ENCODE data around the gene CCSER1.

Gene CCSER1

GRCh38 chr4:91426725-91427124, 1299.5 kb downstream of the CCSER1 start:
- Histone ChIP-seq H3K4me2 (ENCODE audit: insufficient read depth, low read length) (no peak overlapping the region), H3K36me3 (ENCODE audit: insufficient read depth, low read length) (no peaks in the 10 kb centered on the region), H4K20me1 (ENCODE audit: insufficient read depth, low read length) (no peaks in the 10 kb centered on the region), H3K79me2 (ENCODE audit: insufficient read depth, low read length) (no peaks in the 10 kb centered on the region), H3K27me3 (ENCODE audit: insufficient read depth, low read length, poor library complexity) (no peaks in the 10 kb centered on the region), H3K4me1 (ENCODE audit: insufficient read depth, low read length) (no peaks in the 10 kb centered on the region), H2AFZ (ENCODE audit: low read depth, low read length) (no peak overlapping the region), H3K9ac (ENCODE audit: low read depth, low read length) (no peak overlapping the region), H3K27ac (ENCODE audit: low read length) (no peak overlapping the region), H3K4me3 (ENCODE audit: low read depth in 1 of 2, low read length in 2 of 2) (no peak overlapping the region), H3K9me3 (ENCODE audit: insufficient read depth, low read length, severe bottlenecking) (no peaks in the 10 kb centered on the region)
- DNase-seq (no peak), ATAC-seq (ENCODE audit: insufficient read depth, low read depth) (no peak)
- TF ChIP-seq CTCF (IDR thresholded peaks at IDR 0.05; ENCODE audit: borderline replicate concordance, extremely low read depth, low read length, poor library complexity, severe bottlenecking) (no peak), EZH2 (IDR thresholded peaks at IDR 0.05; ENCODE audit: borderline replicate concordance, low read depth, low read length, severe bottlenecking) (no peak)

GRCh38 chr4:91427171-91427570, 1300.0 kb downstream of the CCSER1 start:
- H2AFZ ChIP-seq (ENCODE audit: low read depth, low read length): no peak overlapping the region

GRCh38 chr4:91434631-91435030, 1307.4 kb downstream of the CCSER1 start:
- Histone ChIP-seq H2AFZ (ENCODE audit: low read depth, low read length) (no peak overlapping the region), H3K79me2 (ENCODE audit: insufficient read depth, low read length) (no peaks in the 10 kb centered on the region), H4K20me1 (ENCODE audit: insufficient read depth, low read length) (no peaks in the 10 kb centered on the region), H3K9me3 (ENCODE audit: insufficient read depth, low read length, severe bottlenecking) (no peaks in the 10 kb centered on the region), H3K4me2 (ENCODE audit: insufficient read depth, low read length) (no peak overlapping the region), H3K27me3 (ENCODE audit: insufficient read depth, low read length, poor library complexity) (no peaks in the 10 kb centered on the region), H3K4me3 (ENCODE audit: low read depth in 1 of 2, low read length in 2 of 2) (no peak overlapping the region), H3K27ac (ENCODE audit: low read length) (no peak overlapping the region), H3K9ac (ENCODE audit: low read depth, low read length) (no peak overlapping the region), H3K4me1 (ENCODE audit: insufficient read depth, low read length) (no peaks in the 10 kb centered on the region), H3K36me3 (ENCODE audit: insufficient read depth, low read length) (no peaks in the 10 kb centered on the region)
- TF ChIP-seq EZH2 (IDR thresholded peaks at IDR 0.05; ENCODE audit: borderline replicate concordance, low read depth, low read length, severe bottlenecking): no peak
- no peak for TF ChIP-seq CTCF (IDR thresholded peaks at IDR 0.05; ENCODE audit: borderline replicate concordance, extremely low read depth, low read length, poor library complexity, severe bottlenecking)
- DNase-seq (no peak), ATAC-seq (ENCODE audit: insufficient read depth, low read depth) (no peak)

More at GRCh38 chr4:91427171-91427570, 1300.0 kb downstream of the CCSER1 start:
- H3K4me1 ChIP-seq (ENCODE audit: insufficient read depth, low read length): no peaks in the 10 kb centered on the region
- TF ChIP-seq EZH2 (IDR thresholded peaks at IDR 0.05; ENCODE audit: borderline replicate concordance, low read depth, low read length, severe bottlenecking) (no peak), CTCF (IDR thresholded peaks at IDR 0.05; ENCODE audit: borderline replicate concordance, extremely low read depth, low read length, poor library complexity, severe bottlenecking) (no peak)
- no peak overlapping the region for H3K4me2 ChIP-seq (ENCODE audit: insufficient read depth, low read length)
- no peak overlapping the region for H3K9ac ChIP-seq (ENCODE audit: low read depth, low read length)
- H4K20me1 ChIP-seq (ENCODE audit: insufficient read depth, low read length): no peaks in the 10 kb centered on the region
- H3K27ac ChIP-seq (ENCODE audit: low read length): no peak overlapping the region
- no peaks in the 10 kb centered on the region for H3K36me3 ChIP-seq (ENCODE audit: insufficient read depth, low read length)
- DNase-seq (no peak), ATAC-seq (ENCODE audit: insufficient read depth, low read depth) (no peak)
- no peaks in the 10 kb centered on the region for H3K9me3 ChIP-seq (ENCODE audit: insufficient read depth, low read length, severe bottlenecking)
- no peak overlapping the region for H3K4me3 ChIP-seq (ENCODE audit: low read depth in 1 of 2, low read length in 2 of 2)
- H3K27me3 ChIP-seq (ENCODE audit: insufficient read depth, low read length, poor library complexity): no peaks in the 10 kb centered on the region
- no peaks in the 10 kb centered on the region for H3K79me2 ChIP-seq (ENCODE audit: insufficient read depth, low read length)

GRCh38 chr4:91436556-91436955, 1309.4 kb downstream of the CCSER1 start:
- Histone ChIP-seq H3K27me3 (ENCODE audit: insufficient read depth, low read length, poor library complexity) (no peaks in the 10 kb centered on the region), H3K9me3 (ENCODE audit: insufficient read depth, low read length, severe bottlenecking) (no peaks in the 10 kb centered on the region), H3K27ac (ENCODE audit: low read length) (no peak overlapping the region), H4K20me1 (ENCODE audit: insufficient read depth, low read length) (no peaks in the 10 kb centered on the region), H3K9ac (ENCODE audit: low read depth, low read length) (no peak overlapping the region), H3K4me3 (ENCODE audit: low read depth in 1 of 2, low read length in 2 of 2) (no peak overlapping the region), H3K79me2 (ENCODE audit: insufficient read depth, low read length) (no peaks in the 10 kb centered on the region), H2AFZ (ENCODE audit: low read depth, low read length) (no peak overlapping the region), H3K4me1 (ENCODE audit: insufficient read depth, low read length) (no peaks in the 10 kb centered on the region), H3K4me2 (ENCODE audit: insufficient read depth, low read length) (no peak overlapping the region), H3K36me3 (ENCODE audit: insufficient read depth, low read length) (no peaks in the 10 kb centered on the region)
- no peak for DNase-seq
- TF ChIP-seq CTCF (IDR thresholded peaks at IDR 0.05; ENCODE audit: borderline replicate concordance, extremely low read depth, low read length, poor library complexity, severe bottlenecking) (no peak), EZH2 (IDR thresholded peaks at IDR 0.05; ENCODE audit: borderline replicate concordance, low read depth, low read length, severe bottlenecking) (no peak)
- ATAC-seq (ENCODE audit: insufficient read depth, low read depth): no peak
